HG03159 (cell line): ENCODE results near the gene SMAGP.

Source experiments
- ATAC-seq: cut with Tn5 transposase; IDR thresholded peaks from one replicate; pipeline ENCODE4 v1.9.1; 2021; ENCODE audit warnings: mild to moderate bottlenecking, moderate library complexity; ENCODE audit not compliant: unreplicated experiment

SMAGP gene

GRCh38 chr12:51198568-51199365 is 71.4 kb downstream of the SMAGP start:
- ATAC-seq = no peak

DNA sequence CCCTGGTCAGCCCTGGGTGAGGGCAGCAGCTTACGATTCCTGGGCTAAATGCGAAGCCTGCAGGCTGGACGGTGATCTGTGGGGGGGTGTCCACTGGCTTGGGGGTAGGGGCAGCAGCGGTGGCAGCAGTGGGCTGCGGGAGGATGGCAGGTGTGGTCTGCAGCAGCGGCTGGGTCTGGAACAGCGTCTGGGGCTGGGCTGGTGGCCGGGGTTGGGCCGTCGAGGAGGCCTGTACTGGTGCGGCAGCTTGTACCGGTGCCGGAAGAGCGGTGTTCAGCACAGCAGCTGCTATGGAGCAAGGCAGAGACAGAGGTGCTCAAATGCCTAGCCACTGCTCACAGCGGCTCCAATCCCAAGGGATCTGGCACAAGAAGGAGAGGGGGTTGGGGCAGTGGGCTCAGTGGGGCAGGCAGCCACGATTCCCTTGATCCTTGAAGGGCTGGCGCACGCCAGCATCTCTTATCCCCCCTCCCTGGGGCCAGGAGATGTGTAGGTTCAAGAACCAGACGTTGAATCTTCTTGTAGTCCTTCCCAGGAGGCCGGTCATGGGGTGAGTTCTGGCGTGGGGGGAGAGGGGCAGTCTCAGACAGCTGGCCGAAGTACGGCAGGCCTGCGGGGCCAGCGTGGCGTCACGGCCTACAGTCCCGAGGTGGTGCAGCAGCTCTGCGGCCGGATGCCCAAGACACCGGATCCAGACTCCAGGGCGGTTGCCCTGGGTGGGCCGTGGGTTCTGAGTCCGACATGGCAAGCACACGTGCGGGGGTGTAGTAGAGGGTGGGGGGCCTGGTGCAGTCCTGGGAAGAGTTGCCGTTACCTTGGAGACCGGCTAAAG is 72.3 kb downstream of the SMAGP start:
- no peak for ATAC-seq

- no peak for ATAC-seq
These were observed 73.7 kb downstream of the SMAGP start for GRCh38 chr12:51196547-51196946.

DNA sequence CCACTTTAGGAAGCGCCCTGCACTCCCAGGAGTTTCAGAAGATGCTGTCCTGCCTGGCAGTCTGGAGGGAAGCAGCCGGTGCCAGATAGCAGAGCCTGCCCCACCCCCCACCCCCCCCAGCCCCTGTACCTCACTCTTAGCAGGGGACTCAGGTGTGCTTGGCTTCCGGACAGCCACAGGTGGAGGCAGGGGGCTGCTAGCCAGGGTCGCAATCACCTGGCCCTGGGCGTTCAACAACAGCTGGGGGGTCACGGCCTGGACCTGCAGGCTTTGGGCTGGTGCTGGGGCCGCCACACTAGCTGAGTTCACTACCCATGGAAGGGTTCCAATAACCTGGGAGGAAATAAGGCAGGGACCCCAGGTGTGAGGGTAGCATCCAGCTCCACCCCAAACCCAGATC is 74.4 kb downstream of the SMAGP start:
- no peak for ATAC-seq
